Activated CD8-positive, alpha-beta T cell treated with anti-CD3 and anti-CD28 coated beads, Interleukin-2, amount 10 ng/mL, durations not matched to agents 7 days and 5 days (primary cell): ENCODE measurements around the gene RBSN. TPM values are rescaled to one million over a fixed set of nuclear protein-coding genes. Genes with fewer than 3 reads are reported as not detected.
A peak's percentile ranks its signal among the peaks of the same experiment; 100 is the strongest.
"Not testable (repeated sequence)": the region's sequence is repeated elsewhere in the genome, so short reads cannot be mapped to it uniquely, and the experiment has no call there.

Experiments
- ATAC-seq: fragments of 150-1000 bp; cut with Tn5 transposase; one replicate; pipeline ENCODE4 v1.10.0; 2021; ENCODE audit warnings: moderate library complexity
- CTCF ChIA-PET: fragments of 350-600 bp; sonication (Branson Sonifier 250); formaldehyde crosslinking; loops from one replicate; lab custom pipeline; 2021; ENCODE audit warnings: antibody characterized with exemption; lab: Charles Lee
- POLR2A ChIA-PET: fragments of 350-600 bp; sonication (Branson Sonifier 250); formaldehyde crosslinking; loops from one replicate; lab custom pipeline; 2021; ENCODE audit warnings: antibody characterized with exemption; lab: Charles Lee
- DNase-seq: peaks from one replicate; pipeline ENCODE4 v3.0.0-alpha.2; 2020
- H3K27ac Mint-ChIP-seq: one replicate; pipeline ENCODE4 v1.8.0; 2021; ENCODE audit warnings: mild to moderate bottlenecking, mixed read lengths
- H3K27me3 Mint-ChIP-seq: one replicate; pipeline ENCODE4 v1.8.0; 2021; ENCODE audit warnings: low read depth, mixed read lengths
- H3K36me3 Mint-ChIP-seq: one replicate; pipeline ENCODE4 v1.8.0; 2021; ENCODE audit warnings: low read depth, mixed read lengths
- H3K4me1 Mint-ChIP-seq: one replicate; pipeline ENCODE4 v1.8.0; 2021; ENCODE audit warnings: low read depth, mixed read lengths
- H3K4me3 Mint-ChIP-seq: one replicate; pipeline ENCODE4 v1.8.0; 2021; ENCODE audit warnings: mild to moderate bottlenecking, mixed read lengths
- H3K9me3 Mint-ChIP-seq: one replicate; pipeline ENCODE4 v1.8.0; 2022; ENCODE audit warnings: mixed read lengths; ENCODE audit not compliant: insufficient read depth
- total RNA-seq, 2 experiments: library from RNA; stranded (reverse); gene quantifications; one replicate each; pipeline ENCODE4 v1.2.3, GENCODE V29; 2021

Gene RBSN
- 10 to 100 TPM; 16.4 to 17.8 TPM for total RNA-seq

- POLR2A ChIA-PET: interaction anchor here (0.6 to 3.4 kb wide), 20 partner anchors 9 to 1212 kb away, joined by 3 to 21 read pairs (median 3); partner anchors contain the start of genes CCDC174, MRPS25 and NR2C2
- peak; percentile 97 for DNase-seq
- Mint-ChIP-seq H3K4me3 (peak within 1 kb of the TSS; percentile 93), H3K9me3 (no peaks in the 10 kb centered on the region), H3K36me3 (peaks cover 35% of the 10 kb centered on the region), H3K27ac (peak within 1 kb of the TSS; percentile 97), H3K4me1 (peaks cover 47% of the 10 kb centered on the region), H3K27me3 (peaks cover 2% of the 10 kb centered on the region)
- peak; percentile 85 for ATAC-seq
- CTCF ChIA-PET: interaction anchor here (0.9 to 2.2 kb wide), 6 partner anchors 10 to 306 kb away, joined by 3 to 19 read pairs (median 4); partner anchors contain the start of gene CAPN7
Observed at GRCh38 chr3:15098503-15099363, at the start of gene RBSN. Gene RBSN, minus strand, starts transcription at chr3:15099148. Its CDS starts 3,028 bp downstream, at chr3:15096120.

- CTCF ChIA-PET: no interaction called here
- Mint-ChIP-seq H3K27me3 (peaks cover 41% of the 10 kb centered on the region), H3K4me1 (no peaks in the 10 kb centered on the region), H3K9me3 (no peaks in the 10 kb centered on the region), H3K4me3 (no peak overlapping the region), H3K27ac (no peak overlapping the region), H3K36me3 (no peaks in the 10 kb centered on the region)
- DNase-seq: no peak
- POLR2A ChIA-PET: no interaction called here
- no peak for ATAC-seq
Observed at GRCh38 chr3:15148614-15149013, 49.7 kb upstream of the RBSN start.

DNA sequence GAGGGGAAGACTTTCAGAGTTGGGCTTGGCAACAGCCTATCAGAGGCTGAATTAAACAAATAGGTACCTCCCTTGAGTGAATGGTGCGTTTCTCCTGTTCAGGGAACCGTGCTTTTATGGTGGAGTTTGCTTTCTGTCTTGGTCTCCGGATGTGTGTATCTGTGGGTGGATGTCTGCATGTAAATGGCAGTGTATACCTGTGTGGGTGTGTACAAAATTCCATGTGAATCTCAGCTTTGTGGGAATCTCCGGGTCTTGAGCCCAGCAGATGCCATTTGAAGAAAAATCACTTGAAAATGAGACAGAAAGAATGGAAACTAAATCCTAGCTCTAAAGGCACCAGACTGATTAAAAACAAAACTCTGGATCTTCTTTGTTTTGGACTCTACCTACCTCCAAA lies 37.9 kb upstream of the RBSN start:
- POLR2A ChIA-PET, H3K27ac Mint-ChIP-seq, CTCF ChIA-PET: not testable (repeated sequence)

GRCh38 chr3:15134968-15135367 lies 36.0 kb upstream of the RBSN start:
- CTCF ChIA-PET, H3K4me1 Mint-ChIP-seq, H3K9me3 Mint-ChIP-seq, POLR2A ChIA-PET, ATAC-seq, H3K4me3 Mint-ChIP-seq, DNase-seq, H3K36me3 Mint-ChIP-seq, H3K27ac Mint-ChIP-seq: not testable (repeated sequence)
- H3K27me3 Mint-ChIP-seq: peaks cover 29% of the 10 kb centered on the region

More for the DNA sequence above, 37.9 kb upstream of the RBSN start:
- H3K9me3 Mint-ChIP-seq, DNase-seq, H3K4me1 Mint-ChIP-seq, ATAC-seq, H3K4me3 Mint-ChIP-seq, H3K36me3 Mint-ChIP-seq: not testable (repeated sequence)
- H3K27me3 Mint-ChIP-seq: peaks cover 32% of the 10 kb centered on the region

- POLR2A ChIA-PET, H3K27ac Mint-ChIP-seq, H3K9me3 Mint-ChIP-seq, CTCF ChIA-PET, H3K36me3 Mint-ChIP-seq, H3K4me3 Mint-ChIP-seq, ATAC-seq, DNase-seq: not testable (repeated sequence)
- Mint-ChIP-seq H3K27me3 (peaks cover 20% of the 10 kb centered on the region), H3K4me1 (peaks cover 18% of the 10 kb centered on the region)
Observed at GRCh38 chr3:15128403-15128802, 29.5 kb upstream of the RBSN start.

GRCh38 chr3:15126975-15127374 lies 28.0 kb upstream of the RBSN start:
- H3K27ac Mint-ChIP-seq, ATAC-seq, H3K36me3 Mint-ChIP-seq, CTCF ChIA-PET, H3K9me3 Mint-ChIP-seq, DNase-seq, H3K4me3 Mint-ChIP-seq, POLR2A ChIA-PET: not testable (repeated sequence)
- Mint-ChIP-seq H3K4me1 (peaks cover 18% of the 10 kb centered on the region), H3K27me3 (peaks cover 15% of the 10 kb centered on the region)

DNA sequence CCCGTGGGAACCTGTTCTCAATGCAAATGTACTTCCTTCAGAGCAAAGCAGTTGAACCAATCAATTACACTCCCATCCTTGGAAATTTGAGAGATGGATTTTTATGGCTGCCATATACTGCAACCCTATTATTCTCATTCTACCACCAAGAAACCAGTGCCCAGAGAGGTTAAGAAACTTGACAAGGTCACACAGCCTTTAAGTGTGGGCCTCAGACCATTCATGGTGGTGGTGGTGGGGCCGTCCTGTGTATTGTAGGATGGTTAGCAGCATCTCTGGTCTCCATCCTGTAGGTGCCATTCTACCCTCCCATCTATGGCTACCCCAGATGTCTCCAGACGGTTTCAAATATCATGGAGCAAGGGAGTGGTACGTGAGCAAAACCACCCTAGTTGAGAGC lies 23.4 kb upstream of the RBSN start:
- ChIA-PET CTCF (no interaction called here), POLR2A (no interaction called here)
- H3K27me3 Mint-ChIP-seq: peaks cover 5% of the 10 kb centered on the region
- no peaks in the 10 kb centered on the region for H3K9me3 Mint-ChIP-seq
- no peak for DNase-seq
- H3K27ac Mint-ChIP-seq: no peak overlapping the region
- no peak overlapping the region for H3K4me3 Mint-ChIP-seq
- ATAC-seq: no peak
- H3K4me1 Mint-ChIP-seq: peaks cover 22% of the 10 kb centered on the region
- H3K36me3 Mint-ChIP-seq: no peaks in the 10 kb centered on the region

DNA sequence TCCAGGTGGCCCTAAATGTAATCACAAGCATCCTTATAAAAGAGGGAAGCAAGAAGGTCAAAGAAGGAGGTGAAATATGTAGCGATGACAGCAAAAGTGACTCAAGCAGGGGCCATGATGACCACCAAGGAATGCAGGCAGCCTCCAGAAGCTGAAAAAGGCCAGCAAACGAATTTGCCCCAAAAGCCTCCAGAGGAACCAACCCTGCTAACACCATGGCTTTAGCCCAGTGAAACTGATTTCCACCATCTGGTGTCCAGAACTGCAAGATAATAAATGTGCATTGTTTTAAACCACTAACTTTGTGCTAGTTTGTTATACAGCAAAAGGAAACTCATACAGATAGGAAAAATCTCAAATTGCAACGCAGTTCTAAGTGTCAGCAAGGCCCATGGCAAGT lies 23.0 kb upstream of the RBSN start:
- Mint-ChIP-seq H3K27ac (no peak overlapping the region), H3K4me1 (peaks cover 22% of the 10 kb centered on the region), H3K27me3 (peaks cover 2% of the 10 kb centered on the region), H3K4me3 (no peak overlapping the region), H3K9me3 (no peaks in the 10 kb centered on the region), H3K36me3 (no peaks in the 10 kb centered on the region)
- ChIA-PET POLR2A (no interaction called here), CTCF (no interaction called here)
- ATAC-seq (no peak), DNase-seq (no peak)

DNA sequence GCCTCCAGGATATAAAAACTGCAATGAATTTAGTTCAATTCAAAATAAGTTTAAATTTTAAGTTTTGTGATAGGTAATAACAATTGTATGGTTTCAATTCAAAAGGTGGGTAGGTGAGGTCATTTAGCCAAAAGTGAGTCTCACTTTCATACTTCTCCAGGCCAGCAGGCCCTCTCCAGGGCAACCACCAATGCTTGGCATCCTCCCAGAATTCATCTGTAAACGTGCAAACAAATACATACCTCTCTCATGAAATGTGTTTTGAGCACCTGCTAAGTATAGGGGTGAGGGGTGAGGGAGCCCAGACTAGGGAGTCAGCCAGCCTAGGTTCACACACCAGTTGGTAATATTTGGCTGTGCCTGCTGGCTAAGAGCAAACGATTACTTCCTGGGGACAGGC lies 22.0 kb upstream of the RBSN start:
- no peak for ATAC-seq
- Mint-ChIP-seq H3K27ac (no peak overlapping the region), H3K4me3 (no peak overlapping the region), H3K9me3 (no peaks in the 10 kb centered on the region), H3K36me3 (no peaks in the 10 kb centered on the region), H3K4me1 (peaks cover 19% of the 10 kb centered on the region), H3K27me3 (no peaks in the 10 kb centered on the region)
- ChIA-PET POLR2A (no interaction called here), CTCF (interaction anchor here (1.8 to 2.6 kb wide), 2 partner anchors 12 to 85 kb away, joined by 6 to 26 read pairs; partner anchors contain the start of gene CAPN7)
- no peak for DNase-seq

DNA sequence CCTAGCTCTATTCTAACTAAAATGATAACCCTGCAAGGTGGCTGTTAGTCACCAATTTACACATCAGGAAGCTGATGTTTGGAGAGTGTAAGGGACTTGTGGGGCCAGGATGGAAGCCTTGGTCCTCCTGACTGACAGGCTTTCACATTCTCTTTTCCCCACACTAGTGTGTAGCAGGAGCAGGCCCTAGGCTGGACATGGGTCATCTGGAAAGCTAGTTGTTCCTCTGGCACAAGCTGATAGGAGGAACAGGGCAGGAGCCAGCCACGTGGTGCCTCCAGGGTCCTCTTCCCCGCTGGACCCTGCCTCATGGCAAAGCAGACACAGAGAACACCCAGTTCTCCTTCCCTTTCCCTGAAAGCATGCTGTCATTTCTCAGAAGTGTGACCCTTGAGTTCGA lies 18.1 kb upstream of the RBSN start:
- DNase-seq (no peak), ATAC-seq (no peak)
- H3K27ac Mint-ChIP-seq: no peak overlapping the region
- no peaks in the 10 kb centered on the region for H3K36me3 Mint-ChIP-seq
- no peaks in the 10 kb centered on the region for H3K9me3 Mint-ChIP-seq
- POLR2A ChIA-PET: no interaction called here
- no peak overlapping the region for H3K4me3 Mint-ChIP-seq
- CTCF ChIA-PET: interaction anchor here (1.1 to 3.0 kb wide), 5 partner anchors 9 to 102 kb away, joined by 3 to 16 read pairs (median 3); partner anchors contain the start of gene CAPN7
- H3K27me3 Mint-ChIP-seq: peaks cover 4% of the 10 kb centered on the region
- H3K4me1 Mint-ChIP-seq: peaks cover 4% of the 10 kb centered on the region

DNA sequence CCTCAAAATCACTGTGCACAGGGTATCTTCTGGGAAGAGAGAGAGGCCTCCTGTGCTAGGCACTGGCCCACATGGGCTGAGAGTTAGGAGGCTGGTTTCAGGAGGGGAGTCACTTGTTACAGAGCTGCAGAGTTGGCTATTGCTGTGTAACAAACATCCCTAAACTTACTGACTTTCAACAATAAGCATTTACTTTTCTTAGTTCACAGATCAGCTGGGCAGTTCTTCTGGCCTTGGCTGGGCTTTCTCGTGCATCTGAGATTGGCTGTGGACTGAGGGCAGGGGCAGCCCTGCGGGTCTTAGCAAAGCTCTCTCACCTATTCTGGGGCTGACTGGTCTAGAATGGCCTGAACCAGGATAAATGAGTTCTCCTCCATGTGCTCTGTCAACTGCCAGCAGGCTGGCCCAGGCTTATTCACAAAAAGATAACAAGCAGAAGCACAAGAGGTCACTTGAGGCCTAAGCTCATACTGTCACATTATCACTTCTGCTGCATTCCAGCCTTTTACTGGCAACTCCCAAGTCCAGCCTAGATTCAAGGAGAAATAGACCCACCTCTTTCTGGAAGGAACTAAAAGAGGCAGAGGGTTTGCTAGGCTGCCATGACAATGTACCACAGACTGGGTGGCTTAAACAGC lies 17.2 kb upstream of the RBSN start:
- H3K4me3 Mint-ChIP-seq: no peak overlapping the region
- no peak overlapping the region for H3K27ac Mint-ChIP-seq
- H3K27me3 Mint-ChIP-seq: peaks cover 4% of the 10 kb centered on the region
- POLR2A ChIA-PET: interaction anchor here (0.8 kb wide), 1 partner anchor 17 kb away, joined by 3 read pairs; the partner anchor contains the start of gene RBSN
- H3K9me3 Mint-ChIP-seq: no peaks in the 10 kb centered on the region
- ATAC-seq: no peak
- no peaks in the 10 kb centered on the region for H3K36me3 Mint-ChIP-seq
- DNase-seq: no peak
- CTCF ChIA-PET: interaction anchor here (1.1 to 3.0 kb wide), 4 partner anchors 8 to 289 kb away, joined by 3 to 16 read pairs (median 4); partner anchors contain the start of gene CAPN7
- peaks cover 4% of the 10 kb centered on the region for H3K4me1 Mint-ChIP-seq
